GM11168 (cell line): Measurements from ENCODE around the gene ADD1.
"Not testable (repeated sequence)": the region's sequence is repeated elsewhere in the genome, so short reads cannot be mapped to it uniquely, and the experiment has no call there.

ENCODE experiments used
- in situ Hi-C: fragments of 300-500 bp; cut with MboI; formaldehyde crosslinking; loops from one replicate; pipeline ENCODE4 v1.12.0; 2022; ENCODE audit warnings: low sequenced_read_pairs; ENCODE audit not compliant: unreplicated experiment

Gene ADD1

DNA sequence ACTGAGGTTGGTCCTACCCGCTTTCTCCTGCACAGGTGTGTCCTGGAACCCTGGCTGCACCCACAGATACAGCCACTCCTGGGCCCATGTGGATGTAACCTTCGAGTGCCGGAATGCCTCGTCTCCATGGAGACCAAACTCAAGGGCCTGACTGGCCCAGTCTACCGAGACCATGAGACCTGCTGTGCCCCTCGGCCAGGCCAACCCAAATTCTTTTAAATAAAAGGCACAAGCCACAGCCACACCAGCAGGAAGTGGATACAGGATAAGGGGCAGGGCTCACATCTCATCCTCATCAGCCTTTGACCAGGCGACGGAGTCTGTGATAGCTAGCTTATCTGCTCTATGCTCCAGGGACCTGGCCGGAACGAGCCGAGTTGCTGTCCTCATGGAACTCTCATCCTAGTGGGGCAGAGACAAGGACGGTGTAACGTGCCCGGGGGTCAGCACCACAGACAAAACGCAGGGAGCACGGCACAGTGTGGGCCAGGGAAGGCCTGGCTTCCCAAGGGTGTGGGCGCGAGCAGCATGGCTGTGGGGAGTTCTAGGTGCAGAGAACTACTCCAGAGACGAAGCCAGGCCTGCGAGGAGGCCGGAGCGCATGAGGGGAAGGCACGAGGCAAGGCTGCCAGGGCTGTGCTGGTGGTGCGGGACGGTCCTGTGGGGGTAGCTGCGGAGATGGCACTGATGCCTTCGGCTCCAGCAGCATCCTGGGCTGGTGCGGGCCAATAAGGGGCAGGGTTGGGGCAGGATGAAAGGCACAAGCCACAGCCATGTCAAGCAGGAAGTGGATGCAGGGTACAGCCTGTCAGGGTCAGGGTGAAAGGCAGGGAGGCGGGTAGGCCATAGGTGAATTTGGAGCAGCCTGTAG is 96.9 kb downstream of the ADD1 start:
- in situ Hi-C loops, result no loop called here

GRCh38 chr4:2941138-2942036 is 97.7 kb downstream of the ADD1 start:
- in situ Hi-C loops, result no loop called here

DNA sequence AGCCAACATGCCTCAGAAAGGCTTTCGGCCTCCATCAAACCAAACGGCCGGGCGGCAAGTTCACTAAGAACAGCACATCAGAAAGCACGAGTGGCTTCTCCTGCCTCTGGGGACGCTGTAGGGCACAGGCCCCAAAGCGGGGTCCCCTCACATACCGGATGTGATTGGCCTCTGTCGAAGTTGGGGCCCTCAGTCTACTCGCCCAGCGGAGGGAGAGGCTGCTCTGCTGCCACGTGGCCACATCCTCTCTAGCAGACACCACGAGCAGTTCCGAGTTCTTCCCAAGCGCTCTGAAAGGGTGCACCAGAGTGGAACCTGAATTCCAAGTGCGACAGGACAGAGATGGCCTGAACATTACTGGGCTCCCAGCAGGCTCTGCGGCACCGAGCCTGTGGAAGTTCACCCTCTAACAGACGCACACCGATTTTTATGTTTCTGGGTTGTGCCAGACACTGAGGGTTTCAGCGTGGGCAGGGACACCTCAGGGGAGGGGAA is 98.4 kb downstream of the ADD1 start:
- in situ Hi-C loops, result no loop called here

DNA sequence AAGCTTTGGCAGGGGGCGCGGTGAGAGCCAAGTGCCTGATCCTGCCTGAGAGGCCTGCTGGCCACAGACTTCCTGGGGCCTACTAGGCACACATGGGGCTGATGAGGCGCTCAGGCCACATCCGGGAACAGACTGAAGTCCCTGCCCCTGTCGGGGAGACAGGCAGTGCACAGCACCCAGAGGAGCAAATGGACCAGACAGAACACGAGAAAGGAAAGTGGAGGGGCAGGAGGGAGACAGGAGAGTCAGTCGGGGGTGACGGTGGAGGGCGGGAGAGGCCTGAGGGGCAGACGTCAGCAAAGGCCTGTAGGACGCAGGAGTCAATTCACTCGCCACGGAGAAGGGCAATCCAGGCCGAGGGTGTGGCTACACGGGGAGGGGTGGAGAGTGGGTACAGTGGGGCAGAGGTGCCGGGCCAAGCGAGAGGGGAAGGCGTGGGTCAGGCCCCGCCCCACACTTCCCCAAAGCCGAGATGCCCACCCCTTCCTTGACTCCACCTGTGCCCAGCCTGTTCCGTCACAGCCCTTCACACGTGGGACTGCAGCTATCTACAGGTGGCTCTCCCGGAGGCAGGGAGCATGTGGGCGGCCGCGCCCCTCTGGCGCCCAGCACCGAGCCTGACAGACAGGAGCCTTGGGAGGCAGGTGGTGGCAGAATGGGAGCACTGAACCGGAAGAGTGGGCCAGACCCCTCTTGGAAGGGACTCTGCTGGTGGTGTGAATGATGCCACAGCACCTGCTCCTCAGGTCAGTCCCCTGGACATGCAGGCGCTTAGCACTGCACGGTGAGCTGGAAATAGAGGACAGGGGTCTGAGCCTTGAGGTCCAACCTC is 99.1 kb downstream of the ADD1 start:
- in situ Hi-C loops, result no loop called here

GRCh38 chr4:2943364-2944090 is 99.9 kb downstream of the ADD1 start:
- in situ Hi-C loops, result no loop called here

DNA sequence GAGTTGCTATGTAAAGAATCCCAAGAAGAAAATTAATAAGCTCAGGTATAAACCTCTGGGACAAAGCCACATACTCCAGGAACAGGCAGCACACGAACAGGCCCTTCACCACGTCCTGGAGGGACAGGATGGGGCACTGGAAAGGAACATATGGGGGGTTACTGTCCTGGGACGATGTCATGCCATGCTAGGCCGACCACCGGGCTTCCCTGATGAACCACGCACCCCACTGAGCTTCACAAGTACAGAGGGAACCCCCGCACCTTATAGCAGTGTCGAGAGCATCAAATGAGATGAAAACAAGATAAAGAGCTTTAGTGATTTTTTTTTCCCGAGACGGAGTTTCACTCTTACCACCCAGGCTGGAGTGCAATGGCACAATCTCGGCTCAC is 100.4 kb downstream of the ADD1 start:
- in situ Hi-C loops, result no loop called here

DNA sequence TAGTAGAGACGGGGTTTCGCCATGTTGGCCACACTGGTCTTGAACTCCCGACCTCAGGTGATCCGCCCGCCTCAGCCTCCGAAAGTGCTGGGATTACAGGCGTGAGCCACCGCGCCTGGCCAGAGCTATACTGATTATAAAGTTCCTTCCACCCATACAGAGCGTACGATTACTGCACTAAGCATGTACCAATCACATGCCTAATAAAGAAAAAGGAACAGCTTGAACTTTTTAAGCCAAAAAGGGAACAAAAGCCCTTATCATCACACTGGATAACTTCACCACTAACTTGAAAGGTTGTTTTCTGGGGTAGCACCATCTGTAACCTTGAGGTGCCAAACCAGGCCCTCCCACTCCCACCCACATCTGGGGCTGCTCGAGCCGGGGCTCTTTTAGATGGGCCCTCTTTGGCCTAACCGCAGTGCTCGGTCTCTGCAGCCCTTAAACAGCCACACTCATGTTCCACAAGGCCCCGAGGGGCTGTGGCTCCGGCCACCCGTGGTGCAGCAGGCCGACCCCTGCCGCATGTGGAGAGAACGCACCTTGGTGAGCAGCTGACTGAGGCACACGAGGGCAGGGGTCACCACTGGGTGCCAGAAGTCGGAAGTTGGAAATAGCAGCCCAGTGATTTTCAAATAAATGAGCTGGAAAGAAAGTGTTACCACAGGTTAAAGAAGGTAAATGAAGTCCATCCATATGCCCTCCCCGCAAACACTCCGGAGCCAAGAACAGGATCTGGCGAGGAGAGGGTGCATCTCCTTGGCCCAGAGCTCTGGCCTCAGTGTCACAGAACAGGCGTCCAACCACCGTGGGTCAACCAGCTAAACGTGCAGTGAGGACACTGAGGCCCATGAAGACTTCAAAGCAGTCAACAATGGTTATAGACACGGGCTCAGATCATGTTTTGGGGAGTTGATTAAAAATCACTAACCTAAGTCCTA is 101.2 kb downstream of the ADD1 start:
- in situ Hi-C loops, result no loop called here

- in situ Hi-C loops, result not testable (repeated sequence)
Observed at GRCh38 chr4:2945619-2946604, 102.3 kb downstream of the ADD1 start.

DNA sequence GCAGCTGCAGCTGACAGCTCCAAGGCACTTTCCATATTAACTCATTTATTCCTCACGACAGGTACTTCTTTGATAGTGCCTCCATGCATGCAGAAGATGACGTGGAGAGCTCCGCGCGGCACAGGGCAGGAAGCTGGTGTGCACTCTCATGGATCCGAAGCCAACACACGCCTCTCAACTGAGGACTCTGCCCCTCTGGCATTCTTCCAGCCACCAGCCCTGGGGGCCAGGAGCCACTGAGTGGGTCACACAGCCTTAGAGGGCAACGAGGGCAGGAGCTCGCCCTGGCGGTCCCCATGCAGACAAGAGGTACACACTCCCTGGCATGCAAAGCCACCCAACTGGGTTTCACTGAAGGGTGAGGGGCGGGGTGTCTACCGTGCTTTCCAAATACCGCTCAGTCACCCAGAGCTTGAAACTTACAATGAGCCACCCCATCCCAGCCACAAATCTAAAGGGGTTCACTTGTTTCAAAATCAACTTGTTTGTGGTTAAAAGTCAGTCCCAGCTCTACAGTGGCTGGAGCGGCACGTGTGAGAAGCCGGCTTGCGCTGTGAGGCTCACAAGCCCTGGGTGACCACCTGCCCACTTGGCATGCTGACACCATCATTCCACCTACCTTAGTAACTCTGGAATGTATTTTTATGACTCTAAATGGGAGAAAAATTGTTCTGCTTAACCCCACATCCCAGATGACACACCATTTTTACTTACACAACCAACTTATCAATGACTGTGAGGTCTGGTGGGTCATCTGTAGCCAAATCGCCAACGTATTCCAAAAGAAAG is 103.4 kb downstream of the ADD1 start:
- in situ Hi-C loops, result no loop called here

- in situ Hi-C loops, result no loop called here
Observed at GRCh38 chr4:2947926-2948325, 104.3 kb downstream of the ADD1 start.

- in situ Hi-C loops, result no loop called here
Observed at GRCh38 chr4:2948895-2949781, 105.5 kb downstream of the ADD1 start.

GRCh38 chr4:2949782-2950125 is 106.1 kb downstream of the ADD1 start:
- in situ Hi-C loops, result no loop called here

DNA sequence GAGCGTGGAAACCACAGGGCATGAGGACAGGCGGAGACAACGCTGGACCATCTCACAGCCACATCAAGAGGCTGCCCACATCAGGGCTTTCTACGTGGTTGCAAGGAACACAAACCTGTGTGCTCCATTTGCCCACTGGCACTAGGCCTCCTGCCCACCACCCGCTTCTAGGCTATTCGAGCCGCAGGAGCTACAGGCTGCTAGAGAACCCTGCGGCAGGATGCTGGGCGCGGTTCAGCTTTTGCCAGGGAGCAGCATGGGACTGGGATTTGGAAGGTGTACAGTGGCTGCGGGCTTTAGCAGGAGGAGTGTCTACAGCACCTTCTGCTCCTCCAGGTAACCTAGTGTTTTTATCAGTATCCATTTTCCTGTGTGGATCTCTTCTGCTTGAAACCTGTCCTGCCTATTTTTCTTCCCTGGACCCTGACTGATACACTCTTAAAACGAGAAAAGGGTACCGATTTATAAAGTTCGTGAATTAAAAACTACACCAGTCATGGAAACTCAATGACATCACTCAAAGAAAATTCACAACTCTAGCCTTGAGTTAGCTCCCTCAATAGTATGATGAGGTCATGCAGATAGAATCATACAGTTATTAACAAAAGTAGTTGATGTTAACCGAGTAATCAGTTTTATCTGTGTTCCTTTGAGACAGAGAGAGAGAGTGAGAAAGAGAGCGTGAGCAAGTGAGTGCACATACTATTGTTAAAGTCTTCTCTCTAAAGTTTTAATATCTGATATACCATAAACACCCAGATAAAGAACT is 106.8 kb downstream of the ADD1 start:
- in situ Hi-C loops, result no loop called here

- in situ Hi-C loops, result no loop called here
Observed at GRCh38 chr4:2953496-2953895, 109.9 kb downstream of the ADD1 start.
